D341Med (cell line): Measurements from ENCODE around the gene PDGFD.

Experiments
- DNase-seq: peaks from one replicate; pipeline ENCODE4 v3.0.0; 2012; ENCODE audit warnings: low spot score

Gene PDGFD

DNA sequence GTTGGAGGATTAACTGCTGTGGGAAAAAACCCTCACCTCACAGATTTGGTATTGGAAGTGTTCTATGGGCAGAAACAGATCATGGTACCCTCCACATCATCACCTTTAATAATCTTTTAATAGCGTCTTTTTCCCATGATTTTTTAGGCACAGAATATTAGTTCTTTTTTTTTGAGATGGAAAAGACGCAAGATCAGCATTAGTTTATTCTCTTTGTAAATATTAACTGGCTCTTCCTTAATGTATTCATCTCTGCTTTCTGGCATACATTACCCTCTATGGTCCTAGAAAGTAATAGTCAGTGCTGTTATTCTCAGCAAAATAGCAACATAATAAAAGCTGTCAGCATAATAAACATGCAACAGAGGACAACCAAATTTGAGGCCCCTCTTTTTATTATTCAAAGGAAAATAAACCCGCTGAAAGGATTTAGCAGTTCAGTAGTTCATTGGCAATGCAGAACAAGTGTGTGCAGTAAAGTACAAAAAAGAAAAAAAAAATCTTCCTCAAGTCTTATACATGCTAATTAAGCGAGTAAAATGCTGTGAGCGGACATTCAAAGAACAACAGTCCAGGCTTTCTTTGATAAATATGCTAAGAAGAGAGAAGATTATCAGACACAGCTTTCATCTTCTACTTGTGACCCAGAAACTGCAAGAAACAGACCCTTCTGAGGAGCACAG, 165.0 kb downstream of the PDGFD start:
- no peak for DNase-seq

GRCh38 chr11:103997082-103997481, 166.9 kb downstream of the PDGFD start:
- DNase-seq, result no peak

DNA sequence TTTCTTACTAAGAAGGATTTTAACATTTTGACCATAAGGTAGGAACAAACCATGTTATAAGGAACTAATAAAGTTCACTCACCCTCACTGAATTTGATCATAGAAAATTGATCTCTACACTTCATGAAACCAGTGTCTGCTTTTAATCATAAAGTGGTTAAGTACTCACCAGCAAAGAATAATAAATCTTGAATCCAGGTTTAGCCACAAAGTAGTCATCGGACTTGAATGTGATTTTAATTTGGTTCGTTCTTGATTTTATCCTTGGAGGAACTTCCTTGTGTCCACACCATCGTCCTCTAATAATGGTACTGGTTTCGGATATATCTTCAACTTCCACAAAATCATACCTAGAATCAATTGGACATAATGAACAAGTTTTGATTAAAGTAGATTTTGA, 168.1 kb downstream of the PDGFD start:
- DNase-seq, result no peak

DNA sequence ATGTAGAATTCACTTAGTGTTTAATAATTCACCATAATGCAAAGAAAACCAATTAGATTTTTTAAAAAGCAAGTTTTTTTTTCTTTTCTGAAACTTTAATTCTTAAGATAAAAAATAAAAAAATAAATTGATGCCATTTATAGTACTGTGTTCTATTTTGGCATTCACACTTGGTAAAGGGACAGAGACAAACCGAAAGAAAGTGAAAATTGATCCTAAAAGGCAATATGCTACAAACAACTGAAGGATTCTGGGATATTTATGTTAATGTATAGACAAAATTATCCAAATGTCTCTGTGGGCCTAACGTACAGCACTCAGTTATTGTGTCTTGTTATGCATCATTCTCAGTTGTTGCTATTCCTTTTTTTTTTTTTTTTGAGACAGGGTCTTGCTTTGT, 169.4 kb downstream of the PDGFD start:
- no peak for DNase-seq

DNA sequence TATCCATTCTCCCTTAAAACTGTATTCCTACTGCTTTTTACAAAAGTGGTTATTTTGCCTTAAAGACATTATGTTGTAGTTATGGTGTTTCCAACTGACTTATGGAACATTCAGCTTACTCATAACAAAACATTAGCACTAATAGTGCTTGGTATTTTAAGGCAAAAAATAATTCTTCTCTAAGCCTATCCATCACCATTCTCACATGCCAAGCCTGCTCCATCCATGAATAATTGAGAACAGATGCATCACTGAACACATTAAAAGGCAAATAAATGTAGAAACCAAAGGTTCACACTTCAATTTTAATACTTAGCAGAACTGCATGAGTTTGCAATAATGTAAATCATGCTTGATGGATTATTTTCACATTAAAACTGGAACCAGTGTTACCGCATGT, 169.9 kb downstream of the PDGFD start:
- DNase-seq, result no peak

GRCh38 chr11:103993507-103993906, 170.4 kb downstream of the PDGFD start:
- no peak for DNase-seq

DNA sequence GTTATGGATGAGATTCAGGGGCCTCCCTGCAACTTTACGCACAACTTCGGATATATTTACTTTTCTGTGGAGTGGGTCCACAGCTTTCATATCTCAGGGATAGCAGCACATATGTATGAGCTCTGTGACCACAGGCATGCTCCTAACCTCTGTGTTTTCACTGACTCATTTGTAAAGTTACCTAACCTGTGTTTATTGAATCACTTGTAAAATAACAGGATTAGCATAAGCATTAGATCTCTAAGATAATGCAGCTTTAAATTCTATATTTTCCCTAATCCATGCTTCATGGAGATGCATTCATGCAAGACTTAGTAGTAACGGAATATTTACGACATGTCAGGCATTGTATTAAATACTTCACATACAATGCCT, 175.4 kb downstream of the PDGFD start:
- no peak for DNase-seq

DNA sequence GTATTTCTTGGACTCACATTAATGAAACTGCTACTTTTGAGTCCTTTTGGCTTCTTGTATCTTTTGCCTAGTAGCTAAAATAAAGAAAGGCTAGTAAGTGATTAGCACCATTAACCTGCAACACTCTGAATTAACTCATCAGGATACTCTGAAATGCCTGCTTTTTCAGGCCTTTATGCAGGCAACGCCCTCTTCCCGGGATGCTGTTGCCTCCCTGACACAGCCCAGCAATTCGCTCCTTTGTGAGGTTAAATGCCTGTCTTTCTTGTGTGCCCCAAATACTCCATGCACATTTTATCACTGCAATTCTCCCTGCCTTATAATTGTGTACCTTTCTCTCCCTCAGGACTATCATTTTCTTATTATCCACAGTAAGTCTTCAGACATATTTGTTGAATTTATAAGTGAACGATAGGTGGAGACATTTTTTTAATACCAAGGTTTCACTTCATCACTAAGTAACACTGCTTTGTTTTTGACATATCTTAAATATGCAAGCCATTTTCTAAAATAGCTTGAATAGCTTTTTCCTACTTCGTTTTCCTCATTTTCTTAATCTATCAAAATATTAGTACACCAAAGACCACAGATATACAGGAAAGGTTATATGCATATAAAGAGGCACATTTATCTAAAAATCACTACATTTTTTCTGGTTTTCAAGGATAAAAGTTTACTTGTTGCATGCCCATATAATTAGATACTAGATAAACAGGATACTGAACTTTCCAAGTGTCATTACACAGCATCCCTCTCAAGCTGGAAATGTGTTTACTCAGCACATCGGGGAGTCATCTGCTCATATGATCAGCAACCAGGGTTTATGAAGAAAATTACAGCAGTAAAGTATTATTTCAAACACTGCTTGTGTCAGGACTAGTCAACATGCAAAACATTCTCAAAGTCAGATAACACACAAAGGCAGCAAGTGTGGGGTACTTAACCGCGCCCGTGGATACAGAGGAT, 176.0 kb downstream of the PDGFD start:
- DNase-seq, result no peak

GRCh38 chr11:103985041-103985440, 178.9 kb downstream of the PDGFD start:
- DNase-seq, result no peak

GRCh38 chr11:103980108-103980507, 183.8 kb downstream of the PDGFD start:
- no peak for DNase-seq

GRCh38 chr11:103978616-103979595, 185.0 kb downstream of the PDGFD start:
- no peak for DNase-seq

GRCh38 chr11:103972013-103972412, 191.9 kb downstream of the PDGFD start:
- DNase-seq, result no peak

- DNase-seq, result no peak
Observed at GRCh38 chr11:103970701-103971249, 193.2 kb downstream of the PDGFD start.

- DNase-seq, result no peak
Observed at GRCh38 chr11:103968685-103969084, 195.3 kb downstream of the PDGFD start.

GRCh38 chr11:103967985-103968384, 196.0 kb downstream of the PDGFD start:
- no peak for DNase-seq

- DNase-seq, result no peak
Observed at GRCh38 chr11:103964390-103964789, 199.6 kb downstream of the PDGFD start.

DNA sequence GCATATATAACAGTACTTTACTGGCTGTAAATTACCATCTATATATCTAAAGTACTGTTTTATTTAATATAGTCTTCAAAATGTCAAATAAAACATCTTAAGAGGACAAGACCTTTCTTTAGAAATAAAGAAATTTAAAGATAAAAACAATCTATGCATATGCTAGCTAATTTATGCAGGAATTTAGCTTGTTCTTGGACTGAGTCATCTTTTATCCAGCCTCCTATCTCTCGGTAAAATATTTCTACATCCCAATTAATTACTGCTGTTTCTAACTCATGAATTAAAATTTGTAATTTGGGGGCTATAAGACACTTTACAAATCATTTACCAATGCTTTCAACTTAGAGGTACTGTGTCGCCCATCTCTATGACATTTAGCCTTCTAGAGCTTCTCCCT, 200.3 kb downstream of the PDGFD start:
- no peak for DNase-seq

GRCh38 chr11:103961010-103961409, 202.9 kb downstream of the PDGFD start:
- DNase-seq, result no peak

DNA sequence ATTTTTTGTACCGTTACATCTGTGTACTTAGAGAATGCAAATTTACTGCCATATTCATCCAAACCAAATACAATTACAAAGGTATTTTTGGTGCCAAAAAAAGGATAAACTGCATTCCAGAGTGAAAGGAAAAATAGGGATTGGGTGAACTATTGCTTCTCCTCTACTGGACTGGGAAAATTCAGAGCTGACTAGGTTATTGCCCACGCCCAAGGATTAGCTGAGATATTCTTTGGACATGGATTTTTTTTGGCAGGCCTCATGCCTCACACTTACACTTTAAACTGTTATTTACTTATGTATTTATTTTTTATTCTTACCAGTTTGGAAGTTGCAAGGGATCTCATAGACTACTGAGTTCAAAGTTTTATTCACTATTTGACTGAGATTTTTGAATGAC, 203.8 kb downstream of the PDGFD start:
- no peak for DNase-seq

- DNase-seq, result no peak
Observed at GRCh38 chr11:103959279-103959942, 204.5 kb downstream of the PDGFD start.

- no peak for DNase-seq
Observed at GRCh38 chr11:103958475-103959215, 205.3 kb downstream of the PDGFD start.
